HEK293T (cell line): Measurements from ENCODE around the gene SMARCD2.
"Not testable (repeated sequence)": the region's sequence is repeated elsewhere in the genome, so short reads cannot be mapped to it uniquely, and the experiment has no call there.

Experiments used
- BHLHE40 ChIP-seq: fragments of 450-650 bp; IDR thresholded peaks from 2 replicates; pipeline ENCODE4 v1.6.1; 2016; ENCODE audit warnings: mild to moderate bottlenecking, moderate library complexity, borderline replicate concordance
- FOXA1 ChIP-seq: fragments of 450-650 bp; IDR thresholded peaks from 2 replicates; pipeline ENCODE4 v1.6.1; 2016; ENCODE audit warnings: mild to moderate bottlenecking
- FOXK2 ChIP-seq: fragments of 450-650 bp; IDR thresholded peaks from 2 replicates; pipeline ENCODE4 v1.6.1; 2016; ENCODE audit warnings: mild to moderate bottlenecking
- FOXM1 ChIP-seq: fragments of 450-650 bp; IDR thresholded peaks from 2 replicates; pipeline ENCODE4 v1.6.1; 2017; ENCODE audit warnings: mild to moderate bottlenecking, borderline replicate concordance
- HDGF ChIP-seq: fragments of 450-650 bp; IDR thresholded peaks from 2 replicates; pipeline ENCODE4 v1.6.1; 2017; ENCODE audit warnings: antibody characterized with exemption, borderline replicate concordance
- LEF1 ChIP-seq: fragments of 450-650 bp; IDR thresholded peaks from 2 replicates; pipeline ENCODE4 v1.6.1; 2017; ENCODE audit warnings: mild to moderate bottlenecking, borderline replicate concordance
- NFRKB ChIP-seq: fragments of 450-650 bp; IDR thresholded peaks from 2 replicates; pipeline ENCODE4 v1.6.1; 2016; ENCODE audit warnings: mild to moderate bottlenecking, moderate library complexity
- SP1 ChIP-seq: fragments of 450-650 bp; IDR thresholded peaks from 2 replicates; pipeline ENCODE4 v1.6.1; 2017
- SUZ12 ChIP-seq: fragments of 450-650 bp; IDR thresholded peaks from 2 replicates; pipeline ENCODE4 v1.6.1; 2016; ENCODE audit warnings: mild to moderate bottlenecking
- TARDBP ChIP-seq: fragments of 450-650 bp; IDR thresholded peaks from 2 replicates; pipeline ENCODE4 v1.6.1; 2016

DNA sequence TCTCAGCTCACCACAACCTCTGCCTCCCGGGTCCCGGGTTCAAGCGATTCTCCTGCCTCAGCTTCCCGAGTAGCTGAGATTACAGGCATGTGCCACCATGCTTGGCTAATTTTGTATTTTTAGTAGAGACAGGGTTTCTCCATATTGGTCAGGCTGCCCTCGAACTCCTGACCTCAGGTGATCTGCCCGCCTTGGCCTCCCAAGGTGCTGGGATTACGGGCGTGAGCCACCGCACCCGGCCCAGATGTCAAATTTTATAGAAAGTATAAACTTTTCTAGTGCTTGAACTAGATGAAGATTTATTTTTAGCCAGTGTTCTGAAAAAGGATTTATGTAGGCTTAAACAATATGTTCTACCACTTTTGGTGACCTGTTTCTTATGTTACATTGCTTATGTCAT is 46.1 kb downstream of the SMARCD2 start:
- TF ChIP-seq SP1, NFRKB, FOXK2, FOXM1, FOXA1, LEF1, TARDBP, BHLHE40, SUZ12, HDGF: not testable (repeated sequence)
